GM13977 (cell line): Measurements from ENCODE around the gene CCL15.

Experiments used
- DNase-seq: peaks from one replicate; pipeline ENCODE4 v3.0.0; 2012; ENCODE audit warnings: low spot score
- CTCF ChIP-seq: IDR thresholded peaks from 2 replicates; pipeline ENCODE4 v1.5.1; 2012; ENCODE audit warnings: mild to moderate bottlenecking, control low read depth; ENCODE audit not compliant: insufficient read depth; ENCODE audit errors: extremely low read depth, missing control alignments
- in situ Hi-C: fragments of 300-500 bp; cut with MboI; formaldehyde crosslinking; loops from one replicate; pipeline ENCODE4 v1.12.0; 2022; ENCODE audit warnings: low sequenced_read_pairs, low pct_unique_long_range_greater_than_20kb, mixed read lengths, inconsistent platforms; ENCODE audit not compliant: unreplicated experiment

Gene CCL15

GRCh38 chr17:36011201-36011600, 9.8 kb upstream of the CCL15 start:
- in situ Hi-C loops = loop anchor here (10.0 kb wide), 1 partner anchor 64 kb away; no protein-coding TSS in a partner anchor
- DNase-seq = no peak
- TF ChIP-seq CTCF = no peak

- in situ Hi-C loops = no loop called here
- DNase-seq = no peak
- TF ChIP-seq CTCF = peak; percentile 30
Measured at GRCh38 chr17:36008998-36009665, 7.8 kb upstream of the CCL15 start.

- no peak for DNase-seq
- no peak for TF ChIP-seq CTCF
- in situ Hi-C loops = no loop called here
Measured at GRCh38 chr17:36004594-36005108, 3.3 kb upstream of the CCL15 start.

GRCh38 chr17:36002631-36003030, 1.3 kb upstream of the CCL15 start:
- no peak for TF ChIP-seq CTCF
- in situ Hi-C loops = no loop called here
- no peak for DNase-seq

- DNase-seq = no peak
- in situ Hi-C loops = no loop called here
- no peak for TF ChIP-seq CTCF
Measured at GRCh38 chr17:36001862-36002603, 680 bp upstream of the CCL15 start.

- DNase-seq = no peak
- no peak for TF ChIP-seq CTCF
- in situ Hi-C loops = no loop called here
Measured at GRCh38 chr17:36000732-36001109, 632 bp downstream of the CCL15 start.
